HepG2 (cell line): ENCODE measurements around the gene AP2A2. TPM values are rescaled to one million over a fixed set of nuclear protein-coding genes. Genes with fewer than 3 reads are reported as not detected.

Source experiments
- GABPA ChIP-seq, 2 experiments: IDR thresholded peaks; 2 replicates each; pipeline ENCODE4 v1.6.1; 2011 to 2016; ENCODE audit warnings: low read depth in 2 of 2, low read length in 1 of 2, missing biosample characterization in 1 of 2, missing genetic modification characterization in 1 of 2
- GABPB1 ChIP-seq: IDR thresholded peaks from 2 replicates; pipeline ENCODE4 v1.6.1; 2016; ENCODE audit warnings: mild to moderate bottlenecking, missing genetic modification reagents, moderate library complexity, missing compliant biosample characterization
- GTF2F1 ChIP-seq: fragments of 150-350 bp; IDR thresholded peaks from 2 replicates; pipeline ENCODE4 v1.6.1; 2014; ENCODE audit warnings: low read length
- KAT7 ChIP-seq: IDR thresholded peaks from 2 replicates; pipeline ENCODE4 v1.6.1; 2018; ENCODE audit warnings: borderline replicate concordance, missing compliant biosample characterization
- LRRFIP1 ChIP-seq: sonication (generic); formaldehyde crosslinking; conservative IDR thresholded peaks from 2 replicates; pipeline ENCODE4 v1.4.0; 2020; ENCODE audit warnings: missing genetic modification reagents
- MED1 ChIP-seq: sonication (generic); formaldehyde crosslinking; IDR thresholded peaks from 2 replicates; pipeline ENCODE4 v1.4.0; 2020; ENCODE audit warnings: missing genetic modification reagents
- MIER2 ChIP-seq: IDR thresholded peaks from 2 replicates; pipeline ENCODE4 v1.6.1; 2016; ENCODE audit warnings: missing biosample characterization, missing genetic modification reagents
- NCOA1 ChIP-seq: sonication (generic); formaldehyde crosslinking; IDR thresholded peaks from 2 replicates; pipeline ENCODE4 v1.9.0; 2021; ENCODE audit warnings: missing genetic modification reagents
- NFE2L2 ChIP-seq: fragments of 150-350 bp; IDR thresholded peaks from 2 replicates; pipeline ENCODE4 v1.6.1; 2014; ENCODE audit warnings: low read length
- NR3C1 ChIP-seq: sonication (generic); formaldehyde crosslinking; IDR thresholded peaks from 2 replicates; pipeline ENCODE4 v1.4.0; 2020; ENCODE audit warnings: missing genetic modification reagents
- PAWR ChIP-seq: sonication (generic); formaldehyde crosslinking; IDR thresholded peaks from 2 replicates; pipeline ENCODE4 v1.4.0; 2020; ENCODE audit warnings: missing genetic modification reagents, mild to moderate bottlenecking, borderline replicate concordance
- PLSCR1 ChIP-seq: sonication (generic); formaldehyde crosslinking; IDR thresholded peaks from 2 replicates; pipeline ENCODE4 v1.5.0; 2020; ENCODE audit warnings: missing genetic modification reagents, mild to moderate bottlenecking, borderline replicate concordance
- RXRB ChIP-seq: IDR thresholded peaks from 2 replicates; pipeline ENCODE4 v1.6.1; 2016; ENCODE audit warnings: borderline replicate concordance, missing genetic modification reagents, missing compliant biosample characterization
- SNAI1 ChIP-seq: sonication (generic); formaldehyde crosslinking; IDR thresholded peaks from 2 replicates; pipeline ENCODE4 v1.5.0; 2020; ENCODE audit warnings: mild to moderate bottlenecking, missing genetic modification reagents, borderline replicate concordance
- SP5 ChIP-seq: IDR thresholded peaks from 2 replicates; pipeline ENCODE4 v1.6.1; 2016; ENCODE audit warnings: low read depth, borderline replicate concordance
- ZFP36L2 ChIP-seq: sonication (generic); formaldehyde crosslinking; IDR thresholded peaks from 2 replicates; pipeline ENCODE4 v1.4.0; 2020; ENCODE audit warnings: missing genetic modification reagents
- ZFP90 ChIP-seq: sonication (generic); formaldehyde crosslinking; IDR thresholded peaks from 2 replicates; pipeline ENCODE4 v1.8.0; 2022; ENCODE audit warnings: missing genetic modification reagents, mild to moderate bottlenecking, inconsistent platforms, borderline replicate concordance
- ZMAT3 ChIP-seq: sonication (generic); formaldehyde crosslinking; conservative IDR thresholded peaks from 2 replicates; pipeline ENCODE4 v1.7.0; 2021; ENCODE audit warnings: missing genetic modification reagents
- ZNF280B ChIP-seq: sonication (generic); formaldehyde crosslinking; IDR thresholded peaks from 2 replicates; pipeline ENCODE4 v1.5.0; 2020; ENCODE audit warnings: missing genetic modification reagents, mild to moderate bottlenecking, borderline replicate concordance
- ZNF30 ChIP-seq: sonication (generic); formaldehyde crosslinking; IDR thresholded peaks from 2 replicates; pipeline ENCODE4 v1.5.0; 2020; ENCODE audit warnings: mild to moderate bottlenecking, missing genetic modification reagents
- ZNF350 ChIP-seq: sonication (generic); formaldehyde crosslinking; IDR thresholded peaks from 2 replicates; pipeline ENCODE4 v1.4.0; 2020; ENCODE audit warnings: mild to moderate bottlenecking, low read depth, missing genetic modification reagents, borderline replicate concordance
- ZNF484 ChIP-seq: sonication (generic); formaldehyde crosslinking; IDR thresholded peaks from 2 replicates; pipeline ENCODE4 v1.5.1; 2020; ENCODE audit warnings: mild to moderate bottlenecking, low read depth, missing genetic modification reagents, borderline replicate concordance
- ZNF782 ChIP-seq: sonication (generic); formaldehyde crosslinking; IDR thresholded peaks from 2 replicates; pipeline ENCODE4 v1.4.0; 2020; ENCODE audit warnings: missing genetic modification reagents, mild to moderate bottlenecking, borderline replicate concordance
- ZNF816 ChIP-seq: sonication (generic); formaldehyde crosslinking; IDR thresholded peaks from 2 replicates; pipeline ENCODE4 v1.8.0; 2022; ENCODE audit warnings: missing genetic modification reagents, mild to moderate bottlenecking, borderline replicate concordance
- ZSCAN20 ChIP-seq: sonication (generic); formaldehyde crosslinking; IDR thresholded peaks from 2 replicates; pipeline ENCODE4 v1.4.0; 2020; ENCODE audit warnings: missing genetic modification reagents, mild to moderate bottlenecking, borderline replicate concordance
- polyA plus RNA-seq, 8 experiments: library from polyadenylated mRNA; depleted of rRNA in 3 of 8; stranded (reverse) in 7 of 8; unstranded in 1 of 8; fragments of >200 nt; fragmentation: Illumina TruSeq in 4 of 8; extraction: Trizol in 4 of 8; gene quantifications; 2 replicates each; pipeline versions ENCODE4 v1.2.1 to v1.2.3, GENCODE V29; 2011 to 2016; ENCODE audit warnings: low read depth in 4 of 8, missing spikeins in 1 of 8, mixed read lengths in 1 of 8; ENCODE audit not compliant: insufficient read depth in 1 of 8
- total RNA-seq, 5 experiments: library from RNA; depleted of rRNA; stranded (reverse); fragments of >200 nt; fragmentation: Illumina TruSeq; extraction: Trizol; gene quantifications; 2 replicates each; pipeline ENCODE4 v1.2.3, GENCODE V29; 2016; ENCODE audit warnings: low read depth in 1 of 5

AP2A2 gene
- total and polyA plus RNA-seq, 2 of the 13 experiments (the other 11 are each of a cell fraction or from before 2014, with no cell fraction given), result 25.7 to 75.7 TPM

- TF ChIP-seq LRRFIP1 (CRISPR knock-in tag) (no peak), SNAI1 (CRISPR knock-in tag) (no peak), ZNF30 (CRISPR knock-in tag) (no peak), RXRB (no peak; the same call in none of the 2 replicates), ZNF782 (CRISPR knock-in tag) (no peak; the same call in 1 of the 2 replicates), SP5 (no peak), PAWR (CRISPR knock-in tag) (no peak), MIER2 (0 out of 2 replicates have a peak, but pooled peaks have one; percentile 4), ZNF350 (CRISPR knock-in tag) (peak; percentile 19; the same call in 1 of the 2 replicates), PLSCR1 (CRISPR knock-in tag) (no peak), GABPA (IDR thresholded peaks at IDR 0.05; ENCODE audit: low read depth, low read length) (no peak), GABPA (CRISPR knock-in tag; IDR thresholded peaks at IDR 0.05; ENCODE audit: low read depth) (no peak; the same call in none of the 2 replicates), ZSCAN20 (no peak), MED1 (CRISPR knock-in tag) (peak; percentile 87), GABPB1 (CRISPR knock-in tag) (no peak), NFE2L2 (no peak), NCOA1 (no peak; the same call in 1 of the 2 replicates), NR3C1 (CRISPR knock-in tag) (no peak), ZMAT3 (CRISPR knock-in tag) (no peak), KAT7 (CRISPR knock-in tag) (no peak; the same call in 1 of the 2 replicates), ZNF280B (CRISPR knock-in tag) (no peak), ZFP36L2 (no peak), ZNF484 (CRISPR knock-in tag) (no peak), ZNF816 (no peak), GTF2F1 (no peak), ZFP90 (CRISPR knock-in tag) (no peak)
Measured at GRCh38 chr11:952406-953385, 27.0 kb downstream of the AP2A2 start (continued).
